SKM-1 (cell line): Measurements from ENCODE around the gene GPT2.

Experiments
- DNase-seq: peaks from one replicate; lab custom pipeline; 2025; ENCODE audit not compliant: unreplicated experiment; lab: John Stamatoyannopoulos, UW

GPT2 gene

GRCh38 chr16:46883690-46884512 is at the start of gene GPT2:
GPT2 (plus strand) TSS chr16:46884362; CDS start chr16:46884716, 354 bp downstream.
- DNase-seq: peak; percentile 83

DNA sequence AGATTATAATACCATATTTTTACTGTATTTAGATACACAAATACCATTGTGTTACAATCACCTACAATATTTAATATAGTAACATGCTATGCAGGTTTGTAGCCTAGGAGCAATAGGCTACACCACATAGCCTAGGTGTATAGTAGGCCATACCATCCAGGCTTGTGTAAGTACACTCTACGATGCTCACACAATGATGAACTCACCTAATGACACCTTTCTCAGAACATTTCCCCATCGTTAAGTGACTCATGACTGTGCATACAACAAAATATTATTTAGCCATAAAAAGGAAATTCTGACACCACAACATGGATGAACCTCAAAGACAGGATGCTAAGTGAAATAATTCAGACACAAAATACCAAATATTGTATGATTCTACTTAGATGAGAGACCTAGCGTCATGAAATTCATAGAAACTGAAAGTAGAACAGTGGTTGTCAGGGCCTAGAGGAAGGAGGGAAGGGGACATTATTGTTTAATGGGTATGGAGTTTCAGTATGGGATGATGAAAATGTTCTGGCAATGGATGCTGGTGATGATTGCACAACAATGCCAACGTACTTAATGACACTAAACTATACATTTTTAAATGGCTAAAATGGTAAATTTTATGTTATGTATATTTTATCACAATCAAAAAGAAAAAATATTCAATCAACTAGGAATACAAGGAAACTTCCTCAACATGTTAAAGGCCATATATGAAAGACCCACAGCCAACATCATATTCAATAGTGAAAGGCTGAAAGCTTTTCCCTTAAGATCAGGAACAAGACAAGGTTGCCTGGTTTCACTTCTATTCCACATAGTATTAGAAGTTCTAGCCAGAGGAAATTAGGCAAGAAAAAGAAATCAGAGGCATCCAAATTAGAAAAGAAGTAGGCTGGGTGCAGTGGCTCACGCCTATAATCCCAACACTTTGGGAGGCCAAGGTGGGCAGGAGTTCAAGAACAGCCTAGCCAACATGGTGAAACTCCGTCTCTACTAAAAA is 47.3 kb upstream of the GPT2 start:
- no peak for DNase-seq

GRCh38 chr16:46839986-46840443 is 44.1 kb upstream of the GPT2 start:
- no peak for DNase-seq

DNA sequence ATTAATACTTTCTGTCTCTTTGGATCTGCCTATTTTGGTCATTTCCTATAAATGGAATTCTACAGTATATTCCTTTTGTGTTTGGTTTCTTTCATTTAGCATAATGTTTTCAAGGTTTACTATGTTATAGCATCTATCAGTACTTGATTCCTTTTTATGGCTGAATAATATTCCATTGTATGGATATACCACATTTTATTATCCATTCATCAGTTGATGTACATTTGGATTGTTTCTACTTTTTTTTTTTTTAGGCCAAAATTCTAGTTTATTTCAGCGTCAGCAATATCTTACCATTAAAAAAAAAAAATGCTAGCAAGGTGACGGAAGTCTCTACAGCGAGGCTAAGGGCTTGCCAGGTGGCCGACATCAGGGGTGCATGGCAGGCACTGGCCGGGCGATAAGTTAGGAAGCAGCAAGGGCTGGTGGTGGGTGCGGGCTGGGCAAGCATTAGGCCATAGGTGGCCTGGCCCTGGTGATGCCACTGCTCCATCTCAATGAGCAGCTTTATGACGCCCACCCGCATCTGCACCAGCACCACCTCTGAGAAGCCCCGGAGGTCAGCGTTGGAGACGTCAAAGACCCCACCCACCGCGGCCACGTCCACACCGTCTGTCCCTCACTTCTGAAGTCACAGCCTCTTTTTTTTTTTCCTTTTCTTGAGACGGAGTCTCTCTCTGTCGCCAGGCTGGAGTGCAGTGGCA is 41.8 kb upstream of the GPT2 start:
- no peak for DNase-seq

DNA sequence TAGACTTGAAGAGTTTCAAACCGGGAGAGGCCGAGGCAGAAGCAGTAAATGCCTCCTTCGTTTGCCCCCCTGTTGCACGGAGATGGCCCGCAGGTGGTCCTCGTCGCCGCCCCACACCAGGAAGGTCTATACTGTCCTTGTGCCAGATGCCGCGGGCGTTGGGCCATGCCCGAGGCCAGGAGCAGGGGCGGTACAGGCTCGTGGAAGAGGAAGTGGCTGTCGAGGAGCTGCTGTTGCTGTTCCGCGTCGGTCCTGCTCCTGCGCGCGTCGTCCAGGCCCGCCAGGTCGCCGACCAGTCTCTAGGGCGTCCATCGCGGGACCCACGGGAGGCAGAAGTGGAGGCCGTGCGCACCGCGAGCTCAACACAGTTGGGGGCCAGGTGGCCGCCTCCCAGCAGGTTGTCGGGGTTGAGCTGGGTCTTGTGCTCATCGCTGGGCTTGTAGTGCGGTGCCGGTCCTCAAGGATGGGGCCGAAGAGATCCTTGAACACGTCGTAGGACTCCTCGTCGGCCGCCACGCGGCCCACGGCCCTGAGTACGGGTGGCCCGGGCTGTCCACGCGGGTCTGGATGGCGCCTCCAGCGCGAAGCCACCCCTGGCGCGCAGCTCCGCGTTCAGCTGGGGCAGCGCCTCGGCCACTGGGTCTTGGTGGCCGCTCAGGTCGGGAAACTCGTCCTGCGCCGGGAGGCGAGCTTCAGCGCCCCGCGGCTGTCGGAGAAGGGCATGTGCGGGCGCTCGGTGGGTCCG is 40.1 kb upstream of the GPT2 start:
- DNase-seq: no peak

GRCh38 chr16:46844771-46845170 is 39.4 kb upstream of the GPT2 start:
- no peak for DNase-seq

- no peak for DNase-seq
These were observed 38.2 kb upstream of the GPT2 start for GRCh38 chr16:46845952-46846351.

- no peak for DNase-seq
These were observed 35.1 kb upstream of the GPT2 start for GRCh38 chr16:46848768-46849764.

GRCh38 chr16:46850619-46851555 is 33.3 kb upstream of the GPT2 start:
- DNase-seq: no peak

- no peak for DNase-seq
These were observed 32.0 kb upstream of the GPT2 start for GRCh38 chr16:46852130-46852529.

DNA sequence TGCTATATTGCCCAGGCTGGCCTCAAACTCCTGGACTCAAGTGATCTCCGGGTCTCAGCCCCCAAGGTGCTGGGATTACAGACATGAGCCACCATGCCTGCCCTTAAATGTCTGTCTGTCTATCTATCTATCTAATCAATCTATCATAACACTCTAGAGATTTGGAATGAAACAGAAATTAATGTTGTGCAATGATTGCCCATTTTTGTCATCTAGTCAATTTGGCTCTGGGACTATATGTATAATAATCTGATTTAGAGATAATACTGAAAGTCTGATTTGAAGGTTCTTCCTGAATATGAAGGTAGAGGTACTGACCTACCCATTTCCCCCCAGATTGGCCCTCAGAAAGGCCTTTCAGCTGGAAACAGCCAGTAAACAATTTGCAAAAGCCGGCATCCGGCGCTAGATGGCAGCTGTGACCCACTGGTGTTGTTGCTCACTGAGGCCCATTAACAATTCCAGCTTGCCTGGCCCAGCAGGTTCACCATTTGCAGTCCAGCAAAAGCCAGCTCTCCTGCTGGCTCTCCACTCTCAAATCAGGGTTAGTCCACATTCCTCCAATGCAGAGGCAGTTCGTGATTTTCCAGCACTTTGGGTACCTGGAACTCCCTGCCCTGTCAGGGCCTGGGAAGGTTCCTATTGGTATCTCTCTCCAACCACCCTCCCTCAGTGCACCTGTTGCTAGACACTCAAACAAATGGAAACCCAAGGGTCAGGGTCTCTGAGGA is 30.3 kb upstream of the GPT2 start:
- peak; percentile 22 for DNase-seq

DNA sequence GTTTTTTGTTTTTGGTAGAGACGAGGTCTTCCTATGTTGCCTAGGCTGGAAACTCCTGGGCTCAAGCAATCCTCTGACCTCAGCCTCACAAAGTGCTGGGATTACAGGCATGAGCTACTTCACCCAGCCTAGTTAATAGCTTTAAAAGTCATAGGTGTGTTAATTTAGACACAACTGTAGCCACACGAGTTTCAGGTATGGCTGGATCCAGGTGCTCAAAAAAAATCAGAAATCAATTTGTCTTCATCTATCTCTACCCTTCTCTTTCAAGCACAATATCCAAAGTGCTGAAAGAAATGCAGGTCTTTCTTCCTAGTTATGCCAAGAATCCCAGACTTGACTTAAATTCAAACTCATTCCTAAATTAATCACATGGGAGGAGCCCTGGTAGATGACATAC is 29.3 kb upstream of the GPT2 start:
- DNase-seq: no peak

DNA sequence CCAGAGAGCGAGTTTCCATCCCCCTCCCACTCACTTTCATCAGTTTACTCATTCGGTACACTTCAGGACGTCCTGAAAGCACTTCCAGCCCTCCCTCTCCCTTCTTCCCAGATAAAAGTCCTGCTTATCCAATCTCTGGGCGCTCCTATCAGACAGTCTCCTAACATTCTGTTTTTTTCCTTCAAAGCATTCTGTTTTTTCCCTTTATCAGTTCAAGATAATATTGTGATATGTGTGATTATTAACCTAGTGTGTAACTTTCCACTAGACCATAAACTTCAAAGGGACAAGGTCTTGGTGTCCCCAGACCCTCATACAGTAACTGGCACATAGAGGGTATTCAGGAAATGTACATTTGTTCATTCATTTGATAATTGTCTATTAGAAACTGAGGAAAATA is 28.8 kb upstream of the GPT2 start:
- no peak for DNase-seq

DNA sequence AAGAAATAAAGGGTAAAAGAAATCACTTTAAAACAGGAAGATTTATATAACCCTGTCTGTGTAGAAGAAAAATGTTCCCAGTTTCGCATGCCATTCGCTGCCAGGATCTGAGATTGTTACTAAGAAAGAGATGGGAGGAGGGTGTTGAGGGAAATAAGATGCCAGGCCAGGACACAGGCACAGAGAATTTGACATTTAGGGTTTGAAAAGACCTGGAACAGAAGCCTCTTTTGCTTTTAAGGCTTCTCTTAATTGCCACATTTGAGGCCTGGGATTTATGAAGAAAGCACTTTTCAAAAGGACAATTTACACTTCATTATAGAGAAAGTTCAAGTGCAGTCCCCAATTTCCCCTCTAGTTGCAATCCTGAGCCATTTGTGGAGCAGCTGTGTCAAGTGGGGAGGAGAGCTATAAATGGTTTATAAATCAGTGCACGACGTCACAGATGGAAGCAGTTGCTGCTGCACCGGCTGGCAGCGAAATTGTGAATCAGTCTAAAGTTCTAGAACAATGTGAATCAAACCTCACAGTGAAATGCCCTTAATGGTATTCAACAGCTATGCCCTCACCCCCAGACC is 26.7 kb upstream of the GPT2 start:
- no peak for DNase-seq

DNA sequence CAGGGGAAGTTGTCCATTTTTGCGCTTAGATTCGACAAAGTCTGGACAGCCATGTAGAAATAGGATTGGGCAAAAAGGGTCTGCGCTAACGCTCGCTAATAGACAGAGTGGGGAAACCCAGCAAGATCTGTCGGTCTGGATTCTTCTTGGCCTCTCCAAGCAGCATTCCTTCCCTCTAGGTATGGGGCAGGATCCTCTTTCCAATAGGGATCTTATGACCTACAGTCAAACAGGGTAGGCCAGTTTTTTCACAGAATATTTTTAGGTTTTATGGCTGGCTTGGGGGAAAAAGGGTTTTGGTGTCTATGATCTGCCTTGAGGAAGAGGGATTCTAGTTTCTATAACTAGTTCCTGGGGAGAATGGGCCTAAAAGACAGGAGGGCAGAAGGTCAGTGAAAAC is 26.0 kb upstream of the GPT2 start:
- DNase-seq: no peak

GRCh38 chr16:46859719-46860152 is 24.4 kb upstream of the GPT2 start:
- DNase-seq: no peak
